Esophagus (tissue), 2 donors: ENCODE results near the gene PFKP. TPM values are rescaled to one million over a fixed set of nuclear protein-coding genes. Genes with fewer than 3 reads are reported as not detected.

Experiments
- H3K27ac ChIP-seq, 2 donors: one replicate each; pipeline ENCODE4 v1.5.1; 2013; ENCODE audit warnings: low read depth in 2 of 2, mild to moderate bottlenecking in 2 of 2, inconsistent platforms in 1 of 2, low read length in 1 of 2, moderate library complexity in 1 of 2
- H3K27me3 ChIP-seq, 2 donors: one replicate each; pipeline ENCODE4 v1.6.1; 2013; ENCODE audit warnings: low read length in 2 of 2, control low read depth in 1 of 2, mild to moderate bottlenecking in 1 of 2; ENCODE audit not compliant: insufficient read depth in 2 of 2, control insufficient read depth in 1 of 2
- H3K36me3 ChIP-seq, 2 donors: one replicate each; pipeline ENCODE4 v1.6.1; 2013; ENCODE audit warnings: low read length in 1 of 2; ENCODE audit not compliant: control insufficient read depth in 2 of 2, insufficient read depth in 2 of 2
- H3K4me1 ChIP-seq, 2 donors: one replicate each; pipeline ENCODE4 v1.6.1; 2013; ENCODE audit warnings: low read length in 1 of 2; ENCODE audit not compliant: control insufficient read depth in 2 of 2, insufficient read depth in 2 of 2
- H3K4me3 ChIP-seq, 2 donors: one replicate each; pipeline ENCODE4 v1.5.1; 2013; ENCODE audit warnings: low read length in 2 of 2, mild to moderate bottlenecking in 2 of 2, low read depth in 1 of 2, moderate library complexity in 1 of 2
- H3K9me3 ChIP-seq, 2 donors: one replicate each; pipeline ENCODE4 v1.6.1; 2013; ENCODE audit warnings: mild to moderate bottlenecking in 2 of 2, low read depth in 1 of 2, low read length in 1 of 2, moderate library complexity in 1 of 2; ENCODE audit not compliant: control insufficient read depth in 2 of 2, insufficient read depth in 1 of 2
- WGBS, 2 donors: extraction: QIAGEN DNeasy Blood & Tissue Kit; methylation state at CpG; one replicate each; pipeline ENCODE4 v1.1.7; 2013; 5-methylcytosine and 5-hydroxymethylcytosine counted together
- polyA plus RNA-seq, 2 donors: library from polyadenylated mRNA; stranded (reverse); fragments of 200-250 nt; gene quantifications; one replicate each; pipeline ENCODE4 v1.2.3, GENCODE V29; 2013
- donor health status: healthy with polysubstance abuse.
- donor health status: Bipolar disorder and iron deficiency.

The PFKP gene
- polyA plus RNA-seq, 2 donors, result 43.9 to 66.9 TPM

GRCh38 chr10:3136763-3137611 lies 69.6 kb downstream of the PFKP start:
- WGBS, 2 donors, result 71 to 79% methylated on average over 21 of the region's 21 CpGs
- Histone ChIP-seq H3K4me1 (no peaks in the 10 kb centered on the region), H3K27me3 (no peaks in the 10 kb centered on the region), H3K27ac (peak overlapping the region in 1 of 2 donors; percentile 67), H3K36me3 (peaks cover 18 to 61% of the 10 kb centered on the region in 2 donors), H3K4me3 (no peak overlapping the region), H3K9me3 (no peaks in the 10 kb centered on the region)

GRCh38 chr10:3137958-3138726 lies 70.8 kb downstream of the PFKP start:
- H3K27me3 ChIP-seq, result no peaks in the 10 kb centered on the region
- peaks cover 19 to 62% of the 10 kb centered on the region in 2 donors for H3K36me3 ChIP-seq
- no peak overlapping the region for H3K27ac ChIP-seq
- H3K9me3 ChIP-seq, result no peaks in the 10 kb centered on the region
- no peak overlapping the region for H3K4me3 ChIP-seq
- 93% methylated on average over 41 of the region's 41 CpGs for WGBS, 2 donors
- H3K4me1 ChIP-seq, result no peaks in the 10 kb centered on the region

GRCh38 chr10:3139216-3139910 lies 72.0 kb downstream of the PFKP start:
- H3K36me3 ChIP-seq, result peaks cover 29 to 68% of the 10 kb centered on the region in 2 donors
- H3K9me3 ChIP-seq, result no peaks in the 10 kb centered on the region
- H3K27me3 ChIP-seq, result no peaks in the 10 kb centered on the region
- no peaks in the 10 kb centered on the region for H3K4me1 ChIP-seq
- no peak overlapping the region for H3K27ac ChIP-seq
- 86 to 90% methylated on average over 10 of the region's 10 CpGs for WGBS, 2 donors
- no peak overlapping the region for H3K4me3 ChIP-seq

- no peaks in the 10 kb centered on the region for H3K27me3 ChIP-seq
- peaks cover 30 to 69% of the 10 kb centered on the region in 2 donors for H3K36me3 ChIP-seq
- WGBS, 2 donors, result 69 to 74% methylated on average over 9 of the region's 9 CpGs
- H3K27ac ChIP-seq, result no peak overlapping the region
- H3K4me3 ChIP-seq, result no peak overlapping the region
- H3K4me1 ChIP-seq, result no peaks in the 10 kb centered on the region
- H3K9me3 ChIP-seq, result no peaks in the 10 kb centered on the region
These were observed 72.9 kb downstream of the PFKP start for GRCh38 chr10:3140280-3140679.

GRCh38 chr10:3141351-3142005 lies 74.1 kb downstream of the PFKP start:
- no peaks in the 10 kb centered on the region for H3K9me3 ChIP-seq
- H3K36me3 ChIP-seq, result peaks cover 33 to 65% of the 10 kb centered on the region in 2 donors
- no peak overlapping the region for H3K27ac ChIP-seq
- WGBS, 2 donors, result 92 to 93% methylated on average over 21 of the region's 21 CpGs
- no peaks in the 10 kb centered on the region for H3K4me1 ChIP-seq
- no peak overlapping the region for H3K4me3 ChIP-seq
- H3K27me3 ChIP-seq, result no peaks in the 10 kb centered on the region

- no peaks in the 10 kb centered on the region for H3K27me3 ChIP-seq
- WGBS, 2 donors, result 84 to 85% methylated on average over 14 of the region's 14 CpGs
- no peak overlapping the region for H3K27ac ChIP-seq
- no peaks in the 10 kb centered on the region for H3K4me1 ChIP-seq
- H3K9me3 ChIP-seq, result no peaks in the 10 kb centered on the region
- no peak overlapping the region for H3K4me3 ChIP-seq
- H3K36me3 ChIP-seq, result peaks cover 34 to 61% of the 10 kb centered on the region in 2 donors
These were observed 75.0 kb downstream of the PFKP start for GRCh38 chr10:3142146-3142875.

- H3K36me3 ChIP-seq, result peaks cover 34 to 58% of the 10 kb centered on the region in 2 donors
- WGBS, 2 donors, result 94 to 95% methylated on average over 17 of the region's 17 CpGs
- H3K9me3 ChIP-seq, result no peaks in the 10 kb centered on the region
- H3K4me3 ChIP-seq, result no peak overlapping the region
- H3K27ac ChIP-seq, result no peak overlapping the region
- no peaks in the 10 kb centered on the region for H3K4me1 ChIP-seq
- no peaks in the 10 kb centered on the region for H3K27me3 ChIP-seq
These were observed 76.0 kb downstream of the PFKP start for GRCh38 chr10:3143366-3143765.

GRCh38 chr10:3143791-3144434 lies 76.6 kb downstream of the PFKP start:
- Histone ChIP-seq H3K4me3 (no peak overlapping the region), H3K9me3 (no peaks in the 10 kb centered on the region), H3K4me1 (no peaks in the 10 kb centered on the region), H3K27ac (no peak overlapping the region), H3K27me3 (no peaks in the 10 kb centered on the region), H3K36me3 (peaks cover 28 to 58% of the 10 kb centered on the region in 2 donors)
- 94 to 96% methylated on average over 19 of the region's 19 CpGs for WGBS, 2 donors
